Ishikawa (cell line): ENCODE data around the gene UBE2QL1.

ENCODE experiments used
- CEBPB ChIP-seq: IDR thresholded peaks from 2 replicates; pipeline ENCODE4 v1.6.1; 2012
- CREB1 ChIP-seq: IDR thresholded peaks from 2 replicates; pipeline ENCODE4 v1.6.1; 2012; ENCODE audit warnings: low read depth
- EGR1 ChIP-seq: IDR thresholded peaks from 2 replicates; pipeline ENCODE4 v1.6.1; 2012
- EP300 ChIP-seq: IDR thresholded peaks from 2 replicates; pipeline ENCODE4 v1.6.1; 2012; ENCODE audit warnings: borderline replicate concordance
- FOXM1 ChIP-seq: IDR thresholded peaks from 2 replicates; pipeline ENCODE4 v1.6.1; 2012; ENCODE audit warnings: low read depth, borderline replicate concordance
- MAX ChIP-seq: IDR thresholded peaks from 2 replicates; pipeline ENCODE4 v1.6.1; 2012
- NFIC ChIP-seq: IDR thresholded peaks from 2 replicates; pipeline ENCODE4 v1.6.1; 2012
- RAD21 ChIP-seq: IDR thresholded peaks from 2 replicates; pipeline ENCODE4 v1.6.1; 2012; ENCODE audit warnings: low read depth
- REST ChIP-seq: IDR thresholded peaks from 2 replicates; pipeline ENCODE4 v1.6.1; 2012; ENCODE audit warnings: low read depth, mild to moderate bottlenecking
- TAF1 ChIP-seq: IDR thresholded peaks from 2 replicates; pipeline ENCODE4 v1.6.1; 2012; ENCODE audit warnings: low read depth, mild to moderate bottlenecking
- TCF12 ChIP-seq: IDR thresholded peaks from 2 replicates; pipeline ENCODE4 v1.6.1; 2012; ENCODE audit warnings: low read depth
- TEAD4 ChIP-seq: IDR thresholded peaks from 2 replicates; pipeline ENCODE4 v1.6.1; 2012
- USF1 ChIP-seq: IDR thresholded peaks from 2 replicates; pipeline ENCODE4 v1.6.1; 2012
- YY1 ChIP-seq: IDR thresholded peaks from 2 replicates; pipeline ENCODE4 v1.6.1; 2012; ENCODE audit warnings: low read depth

GRCh38 chr5:6503342-6503741, 54.7 kb downstream of the UBE2QL1 start:
- TF ChIP-seq CEBPB (no peak), TCF12 (no peak), NFIC (no peak), EGR1 (no peak), RAD21 (no peak), USF1 (no peak), MAX (no peak), EP300 (no peak), TAF1 (no peak), FOXM1 (no peak), YY1 (no peak), REST (no peak), TEAD4 (no peak), CREB1 (no peak)
